HCT116 (cell line): ENCODE data around the gene CYB561A3. TPM values are rescaled to one million over a fixed set of nuclear protein-coding genes. Genes with fewer than 3 reads are reported as not detected.
A peak's percentile ranks its signal among the peaks of the same experiment; 100 is the strongest.

Experiments used
- ATAC-seq: fragments of 200-7000 bp; cut with Tn5 transposase; 2 replicates; pipeline ENCODE4 v1.9.1; 2020; ENCODE audit warnings: mild to moderate bottlenecking, moderate library complexity
- BruUV-seq: library from RNA; stranded (reverse); fragments of 400-500 nt; replicated peaks from 2 replicates; lab custom pipeline; 2021; lab: Mats Ljungman, UMichigan
- CTCF ChIA-PET: fragments of 300-600 bp; sonication (Branson Sonifier 250); formaldehyde crosslinking; loops from one replicate; lab custom pipeline; 2021; ENCODE audit warnings: antibody characterized with exemption; lab: Charles Lee
- POLR2A ChIA-PET: fragments of 300-600, 350-600 bp; sonication (Branson Sonifier 250); formaldehyde crosslinking; loops from one replicate; lab custom pipeline; 2021; ENCODE audit warnings: antibody characterized with exemption; lab: Charles Lee
- RAD21 ChIA-PET, 2 experiments: fragments of 300-600 bp; sonication (Branson Sonifier 250); formaldehyde crosslinking; loops; one replicate each; lab custom pipeline; 2023; ENCODE audit warnings: low total read pairs in 2 of 2; ENCODE audit not compliant: uncharacterized antibody in 2 of 2, unreplicated experiment in 2 of 2, low non-redundant PET in 1 of 2; lab: Charles Lee
- DNase-seq: peaks from one replicate; pipeline ENCODE4 v3.0.0-alpha.2; 2010; ENCODE audit warnings: low read depth, low spot score
- H2AFZ ChIP-seq: fragments of 200-600 bp; shearing (Covaris generic), sonication (generic); 2 replicates; pipeline ENCODE4 v1.6.1; 2017; ENCODE audit warnings: low read depth, mixed run types, mixed read lengths, antibody characterized with exemption, low read length; ENCODE audit not compliant: poor library complexity, severe bottlenecking
- H3K27ac ChIP-seq: 2 replicates; pipeline ENCODE4 v1.5.1; 2012; ENCODE audit warnings: low read depth, low read length
- H3K27me3 ChIP-seq: fragments of 200-600 bp; sonication (generic); 2 replicates; pipeline ENCODE4 v1.6.1; 2016; ENCODE audit warnings: mixed run types, low read length, mixed read lengths; ENCODE audit not compliant: insufficient read depth
- H3K36me3 ChIP-seq, 2 experiments: fragments of 200-500 bp in 1 of 2; fragments of 200-600 bp in 1 of 2; sonication (Bioruptor generic) in 1 of 2; sonication (generic) in 1 of 2; 2 replicates each; pipeline versions ENCODE4 v1.5.1 to v1.6.1; 2014 to 2016; ENCODE audit warnings: low read length in 2 of 2, inconsistent platforms in 1 of 2, mixed read lengths in 1 of 2, mixed run types in 1 of 2; ENCODE audit not compliant: insufficient read depth in 2 of 2, control insufficient read depth in 1 of 2
- H3K4me1 ChIP-seq, 2 experiments: fragments of 200-600 bp in 1 of 2; sonication (generic) in 1 of 2; 2 replicates each; pipeline versions ENCODE4 v1.5.1 to v1.6.1; 2012 to 2017; ENCODE audit warnings: low read length in 2 of 2, inconsistent platforms in 1 of 2, mild to moderate bottlenecking in 1 of 2, mixed read lengths in 1 of 2, mixed run types in 1 of 2, moderate library complexity in 1 of 2; ENCODE audit not compliant: insufficient read depth in 2 of 2, control insufficient read depth in 1 of 2
- H3K4me2 ChIP-seq: fragments of 200-600 bp; sonication (generic); 2 replicates; pipeline ENCODE4 v1.6.1; 2017; ENCODE audit warnings: mixed run types, low read length, mixed read lengths
- H3K4me3 ChIP-seq, 2 experiments: fragments of 200-600 bp in 1 of 2; sonication (generic) in 1 of 2; replicated peaks in 1 of 2; 2 replicates each; pipeline ENCODE4 v1.5.1; 2011 to 2016; ENCODE audit warnings: low read length in 2 of 2, control low read depth in 1 of 2, low read depth in 1 of 2, mild to moderate bottlenecking in 1 of 2, mixed read lengths in 1 of 2, mixed run types in 1 of 2
- H3K79me2 ChIP-seq: fragments of 200-600 bp; sonication (generic); 2 replicates; pipeline ENCODE4 v1.6.1; 2017; ENCODE audit warnings: mild to moderate bottlenecking, mixed run types, low read length, moderate library complexity, mixed read lengths; ENCODE audit not compliant: insufficient read depth
- H3K9ac ChIP-seq: fragments of 200-600 bp; sonication (generic); 2 replicates; pipeline ENCODE4 v1.6.1; 2016; ENCODE audit warnings: low read length, mixed read lengths
- H3K9me2 ChIP-seq: fragments of 200-600 bp; sonication (generic), shearing (Covaris generic); 2 replicates; pipeline ENCODE4 v1.6.1; 2017; ENCODE audit warnings: mixed run types, mild to moderate bottlenecking, moderate library complexity; ENCODE audit not compliant: insufficient read depth
- H3K9me3 ChIP-seq, 2 experiments: fragments of 200-500 bp in 1 of 2; fragments of 200-600 bp in 1 of 2; sonication (Bioruptor generic) in 1 of 2; sonication (generic) in 1 of 2; 2 replicates each; pipeline ENCODE4 v1.6.1; 2014 to 2017; ENCODE audit warnings: low read length in 2 of 2, mixed read lengths in 2 of 2, inconsistent platforms in 1 of 2, low read depth in 1 of 2, mild to moderate bottlenecking in 1 of 2, mixed run types in 1 of 2, moderate library complexity in 1 of 2; ENCODE audit not compliant: control insufficient read depth in 1 of 2, insufficient read depth in 1 of 2
- H4K20me1 ChIP-seq: fragments of 200-600 bp; sonication (generic), shearing (Covaris generic); 2 replicates; pipeline ENCODE4 v1.6.1; 2017; ENCODE audit warnings: mixed run types, mild to moderate bottlenecking, moderate library complexity; ENCODE audit not compliant: insufficient read depth
- ATF3 ChIP-seq: IDR thresholded peaks from 2 replicates; pipeline ENCODE4 v1.6.1; 2012
- CBX3 ChIP-seq: IDR thresholded peaks from 2 replicates; pipeline ENCODE4 v1.6.1; 2012; ENCODE audit warnings: low read depth
- CEBPB ChIP-seq: IDR thresholded peaks from 2 replicates; pipeline ENCODE4 v1.6.1; 2012; ENCODE audit warnings: low read depth
- EGR1 ChIP-seq: IDR thresholded peaks from 2 replicates; pipeline ENCODE4 v1.6.1; 2012; ENCODE audit warnings: low read depth
- EZH2 ChIP-seq: fragments of 200-600 bp; sonication (generic); IDR thresholded peaks from 2 replicates; pipeline ENCODE4 v1.6.1; 2017; ENCODE audit warnings: antibody characterized with exemption, mixed run types
- EZH2phosphoT487 ChIP-seq: fragments of 200-600 bp; IDR thresholded peaks from 2 replicates; pipeline ENCODE4 v1.6.1; 2018; ENCODE audit warnings: antibody characterized with exemption, borderline replicate concordance
- JUND ChIP-seq: IDR thresholded peaks from 2 replicates; pipeline ENCODE4 v1.6.1; 2012
- MAX ChIP-seq: IDR thresholded peaks from 2 replicates; pipeline ENCODE4 v1.6.1; 2012
- POLR2AphosphoS5 ChIP-seq: IDR thresholded peaks from 2 replicates; pipeline ENCODE4 v1.6.1; 2011; ENCODE audit warnings: mild to moderate bottlenecking, low read depth, low read length, moderate library complexity
- RAD21 ChIP-seq: IDR thresholded peaks from 2 replicates; pipeline ENCODE4 v1.6.1; 2012; ENCODE audit warnings: low read depth, mild to moderate bottlenecking
- REST ChIP-seq: IDR thresholded peaks from 2 replicates; pipeline ENCODE4 v1.6.1; 2012; ENCODE audit warnings: low read depth
- SIN3A ChIP-seq: IDR thresholded peaks from 2 replicates; pipeline ENCODE4 v1.6.1; 2012; ENCODE audit warnings: low read depth
- YY1 ChIP-seq: IDR thresholded peaks from 2 replicates; pipeline ENCODE4 v1.6.1; 2011; ENCODE audit warnings: low read length, low read depth, moderate library complexity, mild to moderate bottlenecking; ENCODE audit not compliant: insufficient replicate concordance; ENCODE audit errors: extremely low read depth
- ZBTB33 ChIP-seq: IDR thresholded peaks from 2 replicates; pipeline ENCODE4 v1.6.1; 2011; ENCODE audit warnings: mild to moderate bottlenecking, low read length, moderate library complexity; ENCODE audit not compliant: insufficient replicate concordance; ENCODE audit errors: extremely low read depth
- ZNF274 ChIP-seq: fragments of 200-500 bp; sonication (Bioruptor generic); IDR thresholded peaks from 2 replicates; pipeline ENCODE4 v1.6.1; 2014; ENCODE audit warnings: mild to moderate bottlenecking, low read depth, low read length, inconsistent platforms
- intact Hi-C: fragments of 100-400 bp; cut with micrococcal nuclease; formaldehyde crosslinking; loops from 2 replicates; pipeline ENCODE4 v1.10.0; 2022
- total RNA-seq: library from RNA; stranded (reverse); gene quantifications from one replicate; pipeline ENCODE4 v1.2.1, GENCODE V29; 2021; ENCODE audit not compliant: unreplicated experiment

Gene CYB561A3
- total RNA-seq, 1 experiment from 2014 or later: 34.1 TPM

GRCh38 chr11:61345954-61346843 is 15.5 kb downstream of the CYB561A3 start:
- no peak for DNase-seq
- intact Hi-C loops: no loop called here
- BruUV-seq: TSS peak; percentile 33
- H3K79me2 ChIP-seq: no peaks in the 10 kb centered on the region
- no peaks in the 10 kb centered on the region for H3K9me3 ChIP-seq
- peaks cover 12 to 14% of the 10 kb centered on the region in 2 experiments; a peak in 2 of 4 replicates for H3K36me3 ChIP-seq
- POLR2A ChIA-PET: no interaction called here
- H3K9ac ChIP-seq: no peak overlapping the region
- no peak overlapping the region for H3K4me2 ChIP-seq
- H4K20me1 ChIP-seq: no peaks in the 10 kb centered on the region
- RAD21 ChIA-PET: no interaction called here
- TF ChIP-seq REST (no peak), CBX3 (no peak), ZNF274 (no peak), JUND (no peak), ATF3 (no peak), ZBTB33 (no peak), POLR2AphosphoS5 (no peak), MAX (no peak), EGR1 (no peak), EZH2phosphoT487 (no peak), EZH2 (no peak), RAD21 (no peak), YY1 (no peak), CEBPB (no peak), SIN3A (no peak)
- H3K4me1 ChIP-seq: no peaks in the 10 kb centered on the region
- H2AFZ ChIP-seq: no peak overlapping the region
- CTCF ChIA-PET: interaction anchor here (0.7 kb wide), 1 partner anchor 10 kb away, joined by 3 read pairs; no protein-coding TSS in a partner anchor
- H3K27me3 ChIP-seq: no peaks in the 10 kb centered on the region
- no peak overlapping the region for H3K27ac ChIP-seq
- no peak for ATAC-seq
- H3K9me2 ChIP-seq: no peaks in the 10 kb centered on the region
- H3K4me3 ChIP-seq: no peak overlapping the region
